HCT116 (cell line): ENCODE results near the gene ESYT3. TPM values are rescaled to one million over a fixed set of nuclear protein-coding genes. Genes with fewer than 3 reads are reported as not detected.

Experiments used
- ATAC-seq: fragments of 200-7000 bp; cut with Tn5 transposase; 2 replicates; pipeline ENCODE4 v1.9.1; 2020; ENCODE audit warnings: mild to moderate bottlenecking, moderate library complexity
- BruUV-seq: library from RNA; stranded (reverse); fragments of 400-500 nt; replicated peaks from 2 replicates; lab custom pipeline; 2021; lab: Mats Ljungman, UMichigan
- CTCF ChIA-PET: fragments of 300-600 bp; sonication (Branson Sonifier 250); formaldehyde crosslinking; loops from one replicate; lab custom pipeline; 2021; ENCODE audit warnings: antibody characterized with exemption; lab: Charles Lee
- POLR2A ChIA-PET: fragments of 300-600, 350-600 bp; sonication (Branson Sonifier 250); formaldehyde crosslinking; loops from one replicate; lab custom pipeline; 2021; ENCODE audit warnings: antibody characterized with exemption; lab: Charles Lee
- RAD21 ChIA-PET, 2 experiments: fragments of 300-600 bp; sonication (Branson Sonifier 250); formaldehyde crosslinking; loops; one replicate each; lab custom pipeline; 2023; ENCODE audit warnings: low total read pairs in 2 of 2; ENCODE audit not compliant: uncharacterized antibody in 2 of 2, unreplicated experiment in 2 of 2, low non-redundant PET in 1 of 2; lab: Charles Lee
- DNase-seq: peaks from one replicate; pipeline ENCODE4 v3.0.0-alpha.2; 2010; ENCODE audit warnings: low read depth, low spot score
- H2AFZ ChIP-seq: fragments of 200-600 bp; shearing (Covaris generic), sonication (generic); 2 replicates; pipeline ENCODE4 v1.6.1; 2017; ENCODE audit warnings: low read depth, mixed run types, mixed read lengths, antibody characterized with exemption, low read length; ENCODE audit not compliant: poor library complexity, severe bottlenecking
- H3K27ac ChIP-seq: 2 replicates; pipeline ENCODE4 v1.5.1; 2012; ENCODE audit warnings: low read depth, low read length
- H3K27me3 ChIP-seq: fragments of 200-600 bp; sonication (generic); 2 replicates; pipeline ENCODE4 v1.6.1; 2016; ENCODE audit warnings: mixed run types, low read length, mixed read lengths; ENCODE audit not compliant: insufficient read depth
- H3K36me3 ChIP-seq, 2 experiments: fragments of 200-500 bp in 1 of 2; fragments of 200-600 bp in 1 of 2; sonication (Bioruptor generic) in 1 of 2; sonication (generic) in 1 of 2; 2 replicates each; pipeline versions ENCODE4 v1.5.1 to v1.6.1; 2014 to 2016; ENCODE audit warnings: low read length in 2 of 2, inconsistent platforms in 1 of 2, mixed read lengths in 1 of 2, mixed run types in 1 of 2; ENCODE audit not compliant: insufficient read depth in 2 of 2, control insufficient read depth in 1 of 2
- H3K4me1 ChIP-seq, 2 experiments: fragments of 200-600 bp in 1 of 2; sonication (generic) in 1 of 2; 2 replicates each; pipeline versions ENCODE4 v1.5.1 to v1.6.1; 2012 to 2017; ENCODE audit warnings: low read length in 2 of 2, inconsistent platforms in 1 of 2, mild to moderate bottlenecking in 1 of 2, mixed read lengths in 1 of 2, mixed run types in 1 of 2, moderate library complexity in 1 of 2; ENCODE audit not compliant: insufficient read depth in 2 of 2, control insufficient read depth in 1 of 2
- H3K4me2 ChIP-seq: fragments of 200-600 bp; sonication (generic); 2 replicates; pipeline ENCODE4 v1.6.1; 2017; ENCODE audit warnings: mixed run types, low read length, mixed read lengths
- H3K4me3 ChIP-seq, 2 experiments: fragments of 200-600 bp in 1 of 2; sonication (generic) in 1 of 2; replicated peaks in 1 of 2; 2 replicates each; pipeline ENCODE4 v1.5.1; 2011 to 2016; ENCODE audit warnings: low read length in 2 of 2, control low read depth in 1 of 2, low read depth in 1 of 2, mild to moderate bottlenecking in 1 of 2, mixed read lengths in 1 of 2, mixed run types in 1 of 2
- H3K79me2 ChIP-seq: fragments of 200-600 bp; sonication (generic); 2 replicates; pipeline ENCODE4 v1.6.1; 2017; ENCODE audit warnings: mild to moderate bottlenecking, mixed run types, low read length, moderate library complexity, mixed read lengths; ENCODE audit not compliant: insufficient read depth
- H3K9ac ChIP-seq: fragments of 200-600 bp; sonication (generic); 2 replicates; pipeline ENCODE4 v1.6.1; 2016; ENCODE audit warnings: low read length, mixed read lengths
- H3K9me2 ChIP-seq: fragments of 200-600 bp; sonication (generic), shearing (Covaris generic); 2 replicates; pipeline ENCODE4 v1.6.1; 2017; ENCODE audit warnings: mixed run types, mild to moderate bottlenecking, moderate library complexity; ENCODE audit not compliant: insufficient read depth
- H3K9me3 ChIP-seq, 2 experiments: fragments of 200-500 bp in 1 of 2; fragments of 200-600 bp in 1 of 2; sonication (Bioruptor generic) in 1 of 2; sonication (generic) in 1 of 2; 2 replicates each; pipeline ENCODE4 v1.6.1; 2014 to 2017; ENCODE audit warnings: low read length in 2 of 2, mixed read lengths in 2 of 2, inconsistent platforms in 1 of 2, low read depth in 1 of 2, mild to moderate bottlenecking in 1 of 2, mixed run types in 1 of 2, moderate library complexity in 1 of 2; ENCODE audit not compliant: control insufficient read depth in 1 of 2, insufficient read depth in 1 of 2
- H4K20me1 ChIP-seq: fragments of 200-600 bp; sonication (generic), shearing (Covaris generic); 2 replicates; pipeline ENCODE4 v1.6.1; 2017; ENCODE audit warnings: mixed run types, mild to moderate bottlenecking, moderate library complexity; ENCODE audit not compliant: insufficient read depth
- EZH2 ChIP-seq: fragments of 200-600 bp; sonication (generic); IDR thresholded peaks from 2 replicates; pipeline ENCODE4 v1.6.1; 2017; ENCODE audit warnings: antibody characterized with exemption, mixed run types
- EZH2phosphoT487 ChIP-seq: fragments of 200-600 bp; IDR thresholded peaks from 2 replicates; pipeline ENCODE4 v1.6.1; 2018; ENCODE audit warnings: antibody characterized with exemption, borderline replicate concordance
- JUND ChIP-seq: IDR thresholded peaks from 2 replicates; pipeline ENCODE4 v1.6.1; 2012
- RAD21 ChIP-seq: IDR thresholded peaks from 2 replicates; pipeline ENCODE4 v1.6.1; 2012; ENCODE audit warnings: low read depth, mild to moderate bottlenecking
- REST ChIP-seq: IDR thresholded peaks from 2 replicates; pipeline ENCODE4 v1.6.1; 2012; ENCODE audit warnings: low read depth
- SP1 ChIP-seq: IDR thresholded peaks from 2 replicates; pipeline ENCODE4 v1.6.1; 2012; ENCODE audit warnings: low read depth
- SRF ChIP-seq: IDR thresholded peaks from 2 replicates; pipeline ENCODE4 v1.6.1; 2012; ENCODE audit warnings: low read depth
- TCF7L2 ChIP-seq: IDR thresholded peaks from 2 replicates; pipeline ENCODE4 v1.7.0; 2011; ENCODE audit warnings: borderline replicate concordance, inconsistent platforms; ENCODE audit not compliant: insufficient read depth, insufficient read length; ENCODE audit errors: extremely low read depth
- ZNF274 ChIP-seq: fragments of 200-500 bp; sonication (Bioruptor generic); IDR thresholded peaks from 2 replicates; pipeline ENCODE4 v1.6.1; 2014; ENCODE audit warnings: mild to moderate bottlenecking, low read depth, low read length, inconsistent platforms
- intact Hi-C: fragments of 100-400 bp; cut with micrococcal nuclease; formaldehyde crosslinking; loops from 2 replicates; pipeline ENCODE4 v1.10.0; 2022
- total RNA-seq: library from RNA; stranded (reverse); gene quantifications from one replicate; pipeline ENCODE4 v1.2.1, GENCODE V29; 2021; ENCODE audit not compliant: unreplicated experiment
- TF ChIP-seq, protein P1 (sequence below): IDR thresholded peaks from 2 replicates; pipeline ENCODE4 v1.6.1; 2011; ENCODE audit warnings: mild to moderate bottlenecking, low read length, moderate library complexity; ENCODE audit not compliant: insufficient replicate concordance; ENCODE audit errors: extremely low read depth

The ESYT3 gene
- total RNA-seq, 1 experiment from 2014 or later: 0.05 TPM

DNA sequence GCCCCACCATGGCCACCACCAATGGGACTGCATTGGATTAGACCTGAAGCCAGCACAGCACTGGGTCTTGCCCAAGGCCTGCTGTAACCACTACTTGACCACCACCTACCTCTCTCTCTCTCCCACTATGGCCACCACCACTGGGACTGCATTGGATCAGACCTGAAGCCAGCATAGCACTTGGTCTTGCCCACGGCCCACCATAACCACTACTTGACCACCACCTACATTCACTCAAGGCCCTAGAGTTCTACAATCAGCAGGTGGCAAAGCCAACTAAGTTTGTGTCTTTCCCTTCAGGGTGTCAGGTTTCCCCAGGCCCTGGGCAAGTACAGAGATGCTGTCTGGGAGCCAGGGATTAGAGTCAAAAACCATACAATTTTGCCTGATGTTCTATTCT is 57.6 kb downstream of the ESYT3 start:
- POLR2A ChIA-PET: no interaction called here
- BruUV-seq: no TSS peak
- Histone ChIP-seq H3K27me3 (no peaks in the 10 kb centered on the region), H3K9ac (no peak overlapping the region), H3K4me3 (no peak overlapping the region), H2AFZ (no peak overlapping the region), H4K20me1 (no peaks in the 10 kb centered on the region), H3K36me3 (no peaks in the 10 kb centered on the region), H3K27ac (no peak overlapping the region), H3K79me2 (no peaks in the 10 kb centered on the region), H3K4me1 (no peaks in the 10 kb centered on the region), H3K9me2 (no peaks in the 10 kb centered on the region), H3K4me2 (no peak overlapping the region), H3K9me3 (no peaks in the 10 kb centered on the region)
- intact Hi-C loops: no loop called here
- no peak for DNase-seq
- RAD21 ChIA-PET: no interaction called here
- CTCF ChIA-PET: no interaction called here
- no peak for ATAC-seq
- TF ChIP-seq SRF (no peak), EZH2phosphoT487 (no peak), ZNF274 (no peak), SP1 (no peak), JUND (no peak), TCF7L2 (no peak), RAD21 (no peak), EZH2 (no peak), REST (no peak)
- TF ChIP-seq, protein P1, sequence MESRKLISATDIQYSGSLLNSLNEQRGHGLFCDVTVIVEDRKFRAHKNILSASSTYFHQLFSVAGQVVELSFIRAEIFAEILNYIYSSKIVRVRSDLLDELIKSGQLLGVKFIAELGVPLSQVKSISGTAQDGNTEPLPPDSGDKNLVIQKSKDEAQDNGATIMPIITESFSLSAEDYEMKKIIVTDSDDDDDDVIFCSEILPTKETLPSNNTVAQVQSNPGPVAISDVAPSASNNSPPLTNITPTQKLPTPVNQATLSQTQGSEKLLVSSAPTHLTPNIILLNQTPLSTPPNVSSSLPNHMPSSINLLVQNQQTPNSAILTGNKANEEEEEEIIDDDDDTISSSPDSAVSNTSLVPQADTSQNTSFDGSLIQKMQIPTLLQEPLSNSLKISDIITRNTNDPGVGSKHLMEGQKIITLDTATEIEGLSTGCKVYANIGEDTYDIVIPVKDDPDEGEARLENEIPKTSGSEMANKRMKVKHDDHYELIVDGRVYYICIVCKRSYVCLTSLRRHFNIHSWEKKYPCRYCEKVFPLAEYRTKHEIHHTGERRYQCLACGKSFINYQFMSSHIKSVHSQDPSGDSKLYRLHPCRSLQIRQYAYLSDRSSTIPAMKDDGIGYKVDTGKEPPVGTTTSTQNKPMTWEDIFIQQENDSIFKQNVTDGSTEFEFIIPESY: no peak
